NCI-H1092 (cell line): Measurements from ENCODE around the gene CRYZL1.

Experiments used
- DNase-seq: peaks from one replicate; lab custom pipeline; 2025; lab: John Stamatoyannopoulos, UW

Gene CRYZL1

DNA sequence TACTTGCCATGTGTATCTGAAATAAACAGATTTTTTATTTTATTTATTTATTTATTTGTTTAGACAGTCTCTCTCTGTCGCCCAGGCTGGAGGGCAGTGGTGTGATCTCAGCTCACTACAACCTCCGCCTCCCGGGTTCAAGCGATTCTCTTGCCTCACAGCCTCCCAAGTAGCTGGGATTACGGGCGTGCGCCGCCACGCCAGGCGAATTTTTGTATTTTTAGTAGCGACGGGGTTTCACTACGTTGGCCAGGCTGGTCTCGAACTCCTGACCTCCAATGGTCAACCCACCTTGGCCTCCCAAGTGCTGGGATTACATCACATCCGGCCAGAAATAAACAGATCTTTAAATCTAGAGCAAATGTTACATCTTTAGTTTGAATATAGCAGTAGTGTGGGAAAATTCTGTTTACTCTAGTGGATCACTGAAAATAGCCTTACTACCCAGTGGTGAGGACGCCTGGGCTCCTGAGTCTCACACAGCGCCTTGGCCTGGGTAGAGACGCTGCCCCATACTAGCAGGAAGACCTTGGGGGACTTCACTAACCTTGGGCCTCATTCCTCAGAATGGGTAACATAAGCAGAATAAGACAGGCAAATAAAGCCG is 100.3 kb downstream of the CRYZL1 start:
- DNase-seq: no peak

- DNase-seq: no peak
Measured at GRCh38 chr21:33540711-33541104, 100.8 kb downstream of the CRYZL1 start.

- DNase-seq: no peak
Measured at GRCh38 chr21:33539616-33540015, 101.9 kb downstream of the CRYZL1 start.
